SU-DHL-6 (cell line): Measurements from ENCODE around the gene ARSB.

ENCODE experiments used
- CTCF ChIP-seq: fragments of 200-600 bp; sonication (generic); IDR thresholded peaks from one replicate; pipeline ENCODE4 v1.5.1; 2017; ENCODE audit warnings: antibody characterized with exemption, mild to moderate bottlenecking, low read length, moderate library complexity; ENCODE audit not compliant: insufficient read depth, poor library complexity, severe bottlenecking
- EZH2phosphoT487 ChIP-seq: fragments of 200-600 bp; sonication (generic), shearing (Covaris generic); conservative IDR thresholded peaks from 2 replicates; pipeline ENCODE4 v1.6.1; 2018; ENCODE audit warnings: mild to moderate bottlenecking, antibody characterized with exemption, low read length, moderate library complexity, mixed read lengths

GRCh38 chr5:78778538-78778937 is 206.6 kb downstream of the ARSB start:
- no peak for TF ChIP-seq CTCF
- TF ChIP-seq EZH2phosphoT487 = no peak
